Suprapubic skin (tissue), 4 donors: ENCODE measurements around the gene CLEC1B. TPM values are rescaled to one million over a fixed set of nuclear protein-coding genes. Genes with fewer than 3 reads are reported as not detected.
"Not testable (repeated sequence)": the region's sequence is repeated elsewhere in the genome, so short reads cannot be mapped to it uniquely, and the experiment has no call there.

Experiments used
- DNase-seq, 2 donors: peaks; one replicate each; pipeline ENCODE4 v3.0.0-alpha.2; 2019; ENCODE audit warnings: low spot score in 2 of 2
- H3K27ac ChIP-seq: fragments of 200-600 bp; sonication (generic); one replicate; pipeline ENCODE4 v1.5.1; 2019
- H3K27me3 ChIP-seq: fragments of 200-600 bp; sonication (generic); one replicate; pipeline ENCODE4 v1.5.1; 2019
- H3K36me3 ChIP-seq: fragments of 200-600 bp; sonication (generic); one replicate; pipeline ENCODE4 v1.5.1; 2019
- H3K4me1 ChIP-seq: fragments of 200-600 bp; sonication (generic); one replicate; pipeline ENCODE4 v1.5.1; 2019
- H3K4me3 ChIP-seq: fragments of 200-600 bp; sonication (generic); one replicate; pipeline ENCODE4 v1.5.1; 2019; ENCODE audit warnings: mild to moderate bottlenecking
- H3K9me3 ChIP-seq: fragments of 200-600 bp; sonication (generic); one replicate; pipeline ENCODE4 v1.5.1; 2019
- CTCF ChIP-seq, 2 donors: fragments of 200-600 bp in 1 of 2; fragments of 450-650 bp in 1 of 2; sonication (generic) in 1 of 2; IDR thresholded peaks; one replicate each; pipeline ENCODE4 v1.5.1; 2016 to 2019; ENCODE audit warnings: antibody characterized with exemption in 2 of 2, mild to moderate bottlenecking in 1 of 2, moderate library complexity in 1 of 2
- EP300 ChIP-seq: sonication (generic); formaldehyde crosslinking; IDR thresholded peaks from one replicate; pipeline ENCODE4 v1.6.1; 2017; ENCODE audit warnings: antibody characterized with exemption
- POLR2A ChIP-seq, 2 donors: fragments of 450-650 bp; IDR thresholded peaks; one replicate each; pipeline ENCODE4 v1.6.1; 2017; ENCODE audit warnings: antibody characterized with exemption in 2 of 2, mild to moderate bottlenecking in 2 of 2, moderate library complexity in 2 of 2
- POLR2AphosphoS5 ChIP-seq, 3 donors: sonication (generic); formaldehyde crosslinking; IDR thresholded peaks; one replicate each; pipeline ENCODE4 v1.6.1; 2017; ENCODE audit warnings: antibody characterized with exemption in 3 of 3
- WGBS: methylation state at CpG from one replicate; pipeline ENCODE4 v1.1.5; 2018; 5-methylcytosine and 5-hydroxymethylcytosine counted together
- total RNA-seq, 4 donors: library from RNA; depleted of rRNA; stranded (reverse); fragments of >200 nt; gene quantifications; one replicate each; pipeline ENCODE4 v1.1.0, GENCODE V29; 2016

CLEC1B gene
- total RNA-seq, 4 donors from 2014 or later = not detected

GRCh38 chr12:9992296-9992695 lies 6.6 kb downstream of the CLEC1B start:
- TF ChIP-seq CTCF (IDR thresholded peaks at IDR 0.05) (no peak), POLR2A (IDR thresholded peaks at IDR 0.05) (no peak), POLR2AphosphoS5 (IDR thresholded peaks at IDR 0.05) (no peak), EP300 (no peak)
- no peak for DNase-seq
- Histone ChIP-seq H3K36me3 (no peaks in the 10 kb centered on the region), H3K27me3 (no peaks in the 10 kb centered on the region), H3K4me1 (no peaks in the 10 kb centered on the region), H3K9me3 (no peaks in the 10 kb centered on the region), H3K27ac (no peak overlapping the region), H3K4me3 (no peak overlapping the region)
- WGBS = 89% methylated on average over 4 of the region's 4 CpGs

- WGBS = 80% methylated on average over 3 of the region's 3 CpGs
- no peaks in the 10 kb centered on the region for H3K4me1 ChIP-seq
- no peak for DNase-seq
- TF ChIP-seq EP300 = no peak
- TF ChIP-seq CTCF (IDR thresholded peaks at IDR 0.05) = no peak
- TF ChIP-seq POLR2A (IDR thresholded peaks at IDR 0.05) = no peak
- TF ChIP-seq POLR2AphosphoS5 (IDR thresholded peaks at IDR 0.05) = no peak
- no peaks in the 10 kb centered on the region for H3K36me3 ChIP-seq
- no peak overlapping the region for H3K4me3 ChIP-seq
- H3K27ac ChIP-seq = no peak overlapping the region
- H3K9me3 ChIP-seq = no peaks in the 10 kb centered on the region
- H3K27me3 ChIP-seq = no peaks in the 10 kb centered on the region
Observed at GRCh38 chr12:9991876-9992275, 7.0 kb downstream of the CLEC1B start.

- no peak overlapping the region for H3K27ac ChIP-seq
- 86% methylated on average over 3 of the region's 3 CpGs for WGBS
- H3K4me3 ChIP-seq = no peak overlapping the region
- H3K36me3 ChIP-seq = no peaks in the 10 kb centered on the region
- no peaks in the 10 kb centered on the region for H3K4me1 ChIP-seq
- DNase-seq = no peak
- no peaks in the 10 kb centered on the region for H3K9me3 ChIP-seq
- H3K27me3 ChIP-seq = no peaks in the 10 kb centered on the region
- TF ChIP-seq EP300 = no peak
- TF ChIP-seq POLR2AphosphoS5 (IDR thresholded peaks at IDR 0.05) = no peak
- no peak for TF ChIP-seq CTCF (IDR thresholded peaks at IDR 0.05)
- TF ChIP-seq POLR2A (IDR thresholded peaks at IDR 0.05) = no peak
Observed at GRCh38 chr12:9980126-9980525, 18.8 kb downstream of the CLEC1B start.

- no peak for DNase-seq
- TF ChIP-seq CTCF (IDR thresholded peaks at IDR 0.05) (no peak), POLR2A (IDR thresholded peaks at IDR 0.05) (no peak), EP300 (no peak), POLR2AphosphoS5 (IDR thresholded peaks at IDR 0.05) (no peak)
Observed at GRCh38 chr12:9977916-9978315, 21.0 kb downstream of the CLEC1B start.

GRCh38 chr12:9976626-9977025 lies 22.3 kb downstream of the CLEC1B start:
- not testable (repeated sequence) for H3K4me1 ChIP-seq, H3K27ac ChIP-seq, H3K36me3 ChIP-seq, H3K27me3 ChIP-seq, H3K9me3 ChIP-seq, H3K4me3 ChIP-seq, DNase-seq
- 59% methylated on average over 5 of the region's 5 CpGs for WGBS

More at GRCh38 chr12:9977916-9978315, 21.0 kb downstream of the CLEC1B start:
- Histone ChIP-seq H3K27ac (no peak overlapping the region), H3K36me3 (no peaks in the 10 kb centered on the region), H3K9me3 (no peaks in the 10 kb centered on the region), H3K4me3 (no peak overlapping the region), H3K4me1 (no peaks in the 10 kb centered on the region), H3K27me3 (no peaks in the 10 kb centered on the region)

GRCh38 chr12:9975614-9976013 lies 23.3 kb downstream of the CLEC1B start:
- no peak for TF ChIP-seq CTCF (IDR thresholded peaks at IDR 0.05)
- no peaks in the 10 kb centered on the region for H3K36me3 ChIP-seq
- H3K4me3 ChIP-seq = no peak overlapping the region
- no peaks in the 10 kb centered on the region for H3K27me3 ChIP-seq
- no peak for DNase-seq
- H3K4me1 ChIP-seq = no peaks in the 10 kb centered on the region
- H3K27ac ChIP-seq = no peak overlapping the region
- 96% methylated on average over 2 of the region's 2 CpGs for WGBS
- no peaks in the 10 kb centered on the region for H3K9me3 ChIP-seq

- H3K36me3 ChIP-seq, H3K9me3 ChIP-seq, H3K27me3 ChIP-seq, DNase-seq, H3K27ac ChIP-seq, H3K4me1 ChIP-seq, H3K4me3 ChIP-seq: not testable (repeated sequence)
- WGBS = 85% methylated on average over 2 of the region's 2 CpGs
Observed at GRCh38 chr12:9974731-9975130, 24.2 kb downstream of the CLEC1B start.
